Kidney (tissue), 14 donors: Measurements from ENCODE around the gene SLC23A1. TPM values are rescaled to one million over a fixed set of nuclear protein-coding genes. Genes with fewer than 3 reads are reported as not detected.

Experiments
- DNase-seq, 5 donors: peaks; one replicate each; pipeline ENCODE4 v3.0.0-alpha.2; 2013 to 2020
- FAIRE-seq: peaks from 2 replicates; lab custom pipeline; 2012; peaks lifted over from hg19 to GRCh38; lab: Jason Lieb, UNC
- H3K27ac ChIP-seq, 2 donors: one replicate each; pipeline ENCODE4 v1.7.0; 2013; ENCODE audit warnings: low read depth in 2 of 2, low read length in 2 of 2, inconsistent platforms in 1 of 2
- H3K27me3 ChIP-seq: one replicate; pipeline ENCODE4 v1.7.1; 2013; ENCODE audit warnings: low read length, inconsistent platforms; ENCODE audit not compliant: control insufficient read depth, insufficient read depth
- H3K36me3 ChIP-seq, 3 donors: one replicate each; pipeline versions ENCODE4 v1.7.0 to v1.7.1; 2013; ENCODE audit warnings: low read length in 3 of 3, control low read depth in 1 of 3, inconsistent platforms in 1 of 3; ENCODE audit not compliant: insufficient read depth in 3 of 3, control insufficient read depth in 2 of 3
- H3K4me1 ChIP-seq, 3 donors: one replicate each; pipeline versions ENCODE4 v1.7.0 to v1.7.1; 2013; ENCODE audit warnings: low read length in 3 of 3, inconsistent platforms in 1 of 3, low read depth in 1 of 3; ENCODE audit not compliant: control insufficient read depth in 2 of 3, insufficient read depth in 2 of 3
- H3K4me3 ChIP-seq, 3 donors: one replicate each; pipeline versions ENCODE4 v1.7.0 to v1.8.1; 2013; ENCODE audit warnings: low read length in 3 of 3, control low read depth in 1 of 3, inconsistent platforms in 1 of 3
- H3K9ac ChIP-seq, 3 donors: one replicate each; pipeline versions ENCODE4 v1.7.0 to v1.7.1; 2013; ENCODE audit warnings: low read length in 3 of 3, control low read depth in 1 of 3, inconsistent platforms in 1 of 3
- H3K9me3 ChIP-seq, 3 donors: one replicate each; pipeline versions ENCODE4 v1.7.0 to v1.7.1; 2013; ENCODE audit warnings: low read length in 3 of 3, control low read depth in 1 of 3, inconsistent platforms in 1 of 3; ENCODE audit not compliant: control insufficient read depth in 2 of 3, insufficient read depth in 1 of 3
- CTCF ChIP-seq: IDR thresholded peaks from 3 replicates; pipeline ENCODE4 v1.5.1; 2012; ENCODE audit warnings: mild to moderate bottlenecking, moderate library complexity, borderline replicate concordance; ENCODE audit not compliant: insufficient read depth; ENCODE audit errors: extremely low read depth
- intact Hi-C: fragments of 100-400 bp; cut with DNase I; formaldehyde crosslinking; loops from one replicate; pipeline ENCODE4 v1.11.1; 2022
- polyA plus RNA-seq: library from polyadenylated mRNA; stranded (reverse); fragments of 350-450 nt; fragmentation: Illumina TruSeq; extraction: RNeasy Lipid Tissue Mini Kit (QIAGEN cat#74804); gene quantifications from one replicate; pipeline ENCODE4 v1.2.3, GENCODE V29; 2014; ENCODE audit warnings: low read depth, low replicate concordance; ENCODE audit not compliant: insufficient read depth
- total RNA-seq: library from RNA; stranded (reverse); fragmentation: NEBNext Ultra II Directional; extraction: Animal tissue kit (Norgen Biotek cat#: 25700); gene quantifications from one replicate; pipeline ENCODE4 v1.2.1, GENCODE V29; 2021
- donor health status: control.
- donor health status: control.
- donor health status: control.
- donor health status: control.
- donor health status: control.
- donor health status: DM: yes; HTN: yes; CAD: no.
- donor health status: Normal renal cell carcinoma (clear cell type).

SLC23A1 gene
- total and polyA plus RNA-seq, 2 donors from 2014 or later, result 3.5 to 31.9 TPM

DNA sequence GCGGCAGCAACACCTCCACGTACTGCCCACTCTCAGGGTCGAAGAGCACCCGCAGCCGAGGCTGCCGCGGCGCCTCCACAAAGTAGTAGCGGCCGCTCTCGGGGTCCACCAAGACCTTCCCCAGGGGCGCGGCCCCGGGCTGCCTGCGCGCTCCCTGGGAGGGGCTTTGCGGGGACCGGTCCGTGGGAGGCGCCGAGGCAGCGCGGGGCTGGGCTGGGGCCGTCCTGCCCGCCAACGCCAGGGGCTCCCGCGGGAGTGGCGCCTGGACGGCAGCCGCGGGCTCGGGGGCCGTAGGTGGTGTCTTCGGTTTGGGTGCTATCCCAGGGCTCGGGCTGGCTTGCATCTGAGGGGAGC is 9.2 kb upstream of the SLC23A1 start:
- H3K4me3 ChIP-seq, result no peak overlapping the region
- FAIRE-seq (no peak), DNase-seq (no peak)
- intact Hi-C loops, result no loop called here
- H3K9me3 ChIP-seq, result no peaks in the 10 kb centered on the region
- H3K36me3 ChIP-seq, result no peaks in the 10 kb centered on the region
- no peak overlapping the region for H3K9ac ChIP-seq
- peaks cover 0 to 18% (median 3%) of the 10 kb centered on the region in 3 donors for H3K4me1 ChIP-seq
- no peak for TF ChIP-seq CTCF
- H3K27me3 ChIP-seq, result peaks cover 8% of the 10 kb centered on the region
- H3K27ac ChIP-seq, result no peak overlapping the region

- Histone ChIP-seq H3K27ac (no peak overlapping the region), H3K36me3 (no peaks in the 10 kb centered on the region), H3K4me1 (peaks cover 0 to 18% (median 3%) of the 10 kb centered on the region in 3 donors), H3K9ac (no peak overlapping the region), H3K4me3 (no peak overlapping the region), H3K27me3 (peaks cover 8% of the 10 kb centered on the region), H3K9me3 (no peaks in the 10 kb centered on the region)
- DNase-seq (no peak), FAIRE-seq (no peak)
- intact Hi-C loops, result no loop called here
- TF ChIP-seq CTCF, result no peak
Measured at GRCh38 chr5:139391570-139392323, 8.7 kb upstream of the SLC23A1 start.

DNA sequence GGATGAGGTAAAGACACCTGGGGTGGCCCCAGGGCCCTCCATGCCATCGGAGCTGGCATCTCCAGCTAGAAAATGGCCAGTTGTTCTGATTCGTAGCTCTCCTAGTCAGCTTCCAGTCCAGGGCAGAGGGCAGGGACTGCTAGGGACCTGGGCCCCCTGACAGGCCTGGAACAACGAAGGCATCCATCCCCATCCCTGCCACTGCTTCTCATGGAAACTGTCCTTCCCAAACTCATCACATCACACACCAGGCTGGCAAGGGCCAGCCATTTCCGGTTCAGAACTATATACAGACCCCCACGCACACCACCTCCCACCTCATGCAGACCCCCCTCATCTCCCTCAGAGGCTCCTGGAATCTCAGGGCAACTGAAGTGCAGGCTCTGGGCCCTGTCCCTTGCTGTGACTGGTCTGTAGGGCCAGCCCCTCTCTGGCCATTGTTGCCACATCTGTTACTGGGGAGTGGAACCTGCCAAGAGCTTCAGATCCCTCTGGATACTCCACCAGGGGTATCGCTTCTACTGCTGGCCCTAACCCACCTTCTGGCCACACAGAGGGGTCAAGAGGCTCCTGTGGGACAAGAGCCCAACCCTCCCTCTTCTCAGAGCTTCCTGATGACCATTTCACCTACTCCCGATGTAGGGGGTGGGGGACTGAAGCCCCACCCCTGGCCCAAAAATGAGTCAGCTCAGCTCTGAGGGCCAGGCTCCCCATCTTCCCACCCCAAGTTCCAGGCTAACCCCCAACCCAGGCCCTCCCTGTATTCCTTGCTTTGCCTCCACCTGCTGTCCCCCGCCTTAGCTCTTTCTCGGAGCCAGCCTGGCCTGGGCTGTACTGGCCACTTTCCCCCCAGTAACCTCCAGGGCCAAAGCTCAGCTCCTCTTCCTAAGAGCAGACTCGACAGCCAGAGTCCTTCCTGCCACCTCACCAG is 7.8 kb upstream of the SLC23A1 start:
- H3K9ac ChIP-seq, result no peak overlapping the region
- H3K27me3 ChIP-seq, result peaks cover 8% of the 10 kb centered on the region
- intact Hi-C loops, result no loop called here
- no peak overlapping the region for H3K27ac ChIP-seq
- DNase-seq, result peak in 1 of 5 donors; percentile 54
- no peak for TF ChIP-seq CTCF
- no peaks in the 10 kb centered on the region for H3K9me3 ChIP-seq
- no peak for FAIRE-seq
- H3K36me3 ChIP-seq, result no peaks in the 10 kb centered on the region
- H3K4me3 ChIP-seq, result no peak overlapping the region
- H3K4me1 ChIP-seq, result peaks cover 0 to 18% (median 3%) of the 10 kb centered on the region in 3 donors
